ENCODE data around the gene ACOXL. TPM values are rescaled to one million over a fixed set of nuclear protein-coding genes. Genes with fewer than 3 reads are reported as not detected.
A peak's percentile ranks its signal among the peaks of the same experiment; 100 is the strongest.

The ACOXL gene
- total and polyA plus RNA-seq, 9 of the 15 experiments (the other 6 are each of a cell fraction or from before 2014, with no cell fraction given) = 0.31 to 0.56 TPM; not detected in 7

GRCh38 chr2:111032721-111033429, 300.5 kb downstream of the ACOXL start:
- no peaks in the 10 kb centered on the region for H3K4me1 ChIP-seq (replicated peaks in 1 of 2; ENCODE audit: control insufficient read depth in 2 of 2, insufficient read depth in 2 of 2, low read length in 2 of 2)
- no peaks in the 10 kb centered on the region; the same call in 1 of the 2 replicates for H4K20me1 ChIP-seq (replicated peaks; ENCODE audit: control insufficient read depth, insufficient read depth, low read length)
- no peak overlapping the region for H3K4me3 ChIP-seq
- H3K9me3 ChIP-seq (replicated peaks; ENCODE audit: control insufficient read depth, insufficient read depth, low read depth, low read length) = no peaks in the 10 kb centered on the region
- ATAC-seq = peak; percentile 25; the same call in 1 of the 3 replicates
- 2% methylated on average over 8 of the region's 8 CpGs for WGBS (ENCODE audit: insufficient coverage, low coverage, missing lambda C conversion rate)
- no peaks in the 10 kb centered on the region for H3K79me2 ChIP-seq (ENCODE audit: control insufficient read depth, insufficient read depth, low read length)
- ChIA-PET CTCF (ENCODE audit: low intra/inter-chr PET ratio) (no interaction called here), POLR2A (no interaction called here)
- H3K9ac ChIP-seq (ENCODE audit: insufficient read depth in 1 of 2, low read depth in 2 of 2, low read length in 2 of 2) = no peak overlapping the region
- no peak for FAIRE-seq
- DNase-seq (ENCODE audit: extremely low read depth in 1 of 4, low spot score in 3 of 4) = no peak
- H3K4me2 ChIP-seq (ENCODE audit: insufficient read depth, low read length) = no peak overlapping the region
- peaks cover 42 to 54% of the 10 kb centered on the region in 2 experiments for H3K27me3 ChIP-seq (ENCODE audit: control insufficient read depth in 2 of 2, insufficient read depth in 2 of 2, low read length in 2 of 2)
- no peak overlapping the region for H3K27ac ChIP-seq (ENCODE audit: extremely low read depth, low read depth, low read length)
- TF ChIP-seq ZNF311 (CRISPR knock-in tag; IDR thresholded peaks at IDR 0.05) = no peak
- TF ChIP-seq NR2C2 (CRISPR knock-in tag; IDR thresholded peaks at IDR 0.05) = no peak
- peak; percentile 18; the same call in 1 of the 2 replicates for TF ChIP-seq NR2C2 (tag; IDR thresholded peaks at IDR 0.05)
- TF ChIP-seq USF2 (CRISPR knock-in tag; IDR thresholded peaks at IDR 0.05) = peak; percentile 28; the same call in 1 of the 2 replicates
- TF ChIP-seq SMAD3 (CRISPR knock-in tag; conservative IDR thresholded peaks at IDR 0.05) = no peak
- TF ChIP-seq FOSL1 (tag; conservative IDR thresholded peaks at IDR 0.05) = peak; percentile 63
- no peak for TF ChIP-seq TFE3 (CRISPR knock-in tag; IDR thresholded peaks at IDR 0.05)
- TF ChIP-seq TEAD1 (CRISPR knock-in tag; IDR thresholded peaks at IDR 0.05) = no peak
- TF ChIP-seq FOXP1 (CRISPR knock-in tag; IDR thresholded peaks at IDR 0.05) = no peak
- no peak for TF ChIP-seq RFX5 (IDR thresholded peaks at IDR 0.05; ENCODE audit: low read depth, low read length)
- intact Hi-C loops (cut with micrococcal nuclease) (no loop called here), in situ Hi-C loops (cut with MboI) (no loop called here)
- H3K36me3 ChIP-seq (ENCODE audit: control insufficient read depth, insufficient read depth, low read length) = no peaks in the 10 kb centered on the region
- no TSS peak for BruUV-seq (replicated peaks)
- no peak overlapping the region for H2AFZ ChIP-seq (ENCODE audit: low read depth, low read length)
- H3K9me1 ChIP-seq (ENCODE audit: control insufficient read depth, insufficient read depth, low read length) = no peaks in the 10 kb centered on the region

Measured in K562 (cell line).